Nephron (organoid): ENCODE measurements around the gene FUT2.

ENCODE experiments used
- H3K27ac Mint-ChIP-seq, 3 experiments: 2 replicates each; pipeline ENCODE4 v1.8.0; 2020; ENCODE audit warnings: mixed read lengths in 3 of 3, mild to moderate bottlenecking in 2 of 3, moderate library complexity in 1 of 3
- H3K27me3 Mint-ChIP-seq: 2 replicates; pipeline ENCODE4 v1.8.0; 2021; ENCODE audit warnings: low read depth, mild to moderate bottlenecking, moderate library complexity, mixed read lengths
- H3K36me3 Mint-ChIP-seq: 2 replicates; pipeline ENCODE4 v1.8.0; 2020; ENCODE audit warnings: low read depth, mixed read lengths
- H3K4me1 Mint-ChIP-seq: 2 replicates; pipeline ENCODE4 v1.8.0; 2020; ENCODE audit warnings: mixed read lengths
- H3K4me3 Mint-ChIP-seq, 3 experiments: 2 replicates each; pipeline ENCODE4 v1.8.0; 2020; ENCODE audit warnings: mild to moderate bottlenecking in 3 of 3, mixed read lengths in 3 of 3, moderate library complexity in 2 of 3
- H3K9me3 Mint-ChIP-seq: 2 replicates; pipeline ENCODE4 v1.8.0; 2020; ENCODE audit warnings: mixed read lengths
- TF ChIP-seq, protein P1 (sequence below), 3 experiments: fragments of 200-600 bp; sonication (generic); IDR thresholded peaks; one replicate each; pipeline ENCODE4 v1.5.0; 2021; ENCODE audit warnings: antibody characterized with exemption in 3 of 3; ENCODE audit not compliant: unreplicated experiment in 3 of 3

Gene FUT2

DNA sequence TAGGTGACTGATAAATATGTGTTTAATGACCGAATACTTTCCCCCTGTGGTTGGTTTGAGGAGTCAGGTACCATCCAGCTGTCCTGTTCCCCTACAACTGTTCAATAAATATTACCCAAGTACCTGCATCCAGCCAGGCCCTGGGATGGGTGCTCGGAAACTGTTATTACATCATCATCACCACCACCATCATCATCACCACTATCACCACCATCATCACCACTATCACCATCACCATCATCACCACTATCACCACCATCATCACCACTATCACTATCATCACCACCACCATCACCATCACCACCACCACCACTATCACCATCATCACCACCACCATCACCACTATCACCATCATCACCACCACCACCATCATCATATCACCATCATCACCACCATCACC lies 27.0 kb upstream of the FUT2 start:
- H3K27me3 Mint-ChIP-seq, result no peaks in the 10 kb centered on the region
- H3K36me3 Mint-ChIP-seq, result no peaks in the 10 kb centered on the region
- TF ChIP-seq, protein P1, sequence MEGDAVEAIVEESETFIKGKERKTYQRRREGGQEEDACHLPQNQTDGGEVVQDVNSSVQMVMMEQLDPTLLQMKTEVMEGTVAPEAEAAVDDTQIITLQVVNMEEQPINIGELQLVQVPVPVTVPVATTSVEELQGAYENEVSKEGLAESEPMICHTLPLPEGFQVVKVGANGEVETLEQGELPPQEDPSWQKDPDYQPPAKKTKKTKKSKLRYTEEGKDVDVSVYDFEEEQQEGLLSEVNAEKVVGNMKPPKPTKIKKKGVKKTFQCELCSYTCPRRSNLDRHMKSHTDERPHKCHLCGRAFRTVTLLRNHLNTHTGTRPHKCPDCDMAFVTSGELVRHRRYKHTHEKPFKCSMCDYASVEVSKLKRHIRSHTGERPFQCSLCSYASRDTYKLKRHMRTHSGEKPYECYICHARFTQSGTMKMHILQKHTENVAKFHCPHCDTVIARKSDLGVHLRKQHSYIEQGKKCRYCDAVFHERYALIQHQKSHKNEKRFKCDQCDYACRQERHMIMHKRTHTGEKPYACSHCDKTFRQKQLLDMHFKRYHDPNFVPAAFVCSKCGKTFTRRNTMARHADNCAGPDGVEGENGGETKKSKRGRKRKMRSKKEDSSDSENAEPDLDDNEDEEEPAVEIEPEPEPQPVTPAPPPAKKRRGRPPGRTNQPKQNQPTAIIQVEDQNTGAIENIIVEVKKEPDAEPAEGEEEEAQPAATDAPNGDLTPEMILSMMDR (IDR thresholded peaks at IDR 0.05; ENCODE audit: unreplicated experiment in 3 of 3), result no peak
- H3K4me3 Mint-ChIP-seq, result no peak overlapping the region
- no peaks in the 10 kb centered on the region for H3K9me3 Mint-ChIP-seq
- peaks cover 6% of the 10 kb centered on the region for H3K4me1 Mint-ChIP-seq
- no peak overlapping the region for H3K27ac Mint-ChIP-seq

DNA sequence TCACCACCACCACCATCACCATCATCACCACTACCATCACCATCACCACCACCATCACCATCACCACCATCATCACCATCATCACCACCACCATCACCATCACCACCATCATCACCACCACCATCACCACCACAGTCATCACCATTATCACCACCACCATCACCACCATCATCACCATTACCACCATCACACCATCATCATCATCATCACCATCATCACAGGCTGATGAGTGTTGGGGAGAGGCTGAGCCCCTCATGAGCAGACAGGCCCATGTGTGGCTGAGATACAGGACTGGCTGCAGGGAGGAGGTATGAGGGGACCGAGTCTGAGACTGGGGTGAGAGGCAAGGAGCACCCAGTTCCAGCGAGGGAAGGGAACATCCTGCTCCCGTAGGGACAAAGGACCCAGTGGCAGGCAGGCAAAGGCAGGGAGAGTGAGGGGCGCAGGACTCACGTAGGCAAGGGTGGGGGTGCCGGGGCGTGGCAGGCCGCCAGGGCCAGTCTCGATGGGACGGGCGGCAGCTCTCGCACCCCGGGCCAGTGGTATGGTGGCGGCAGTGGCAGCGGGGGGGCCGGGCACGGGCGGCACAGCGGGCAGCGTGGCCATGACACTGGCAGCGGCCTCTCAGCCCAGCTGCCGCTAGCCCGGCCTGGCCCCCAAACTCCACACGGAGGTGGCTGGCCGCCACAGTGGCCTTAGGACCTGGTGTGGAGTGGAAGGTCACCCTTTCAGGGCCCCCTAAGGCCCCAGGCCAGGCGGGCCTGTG lies 25.7 kb upstream of the FUT2 start:
- no peak overlapping the region for H3K27ac Mint-ChIP-seq
- peaks cover under 1% of the 10 kb centered on the region for H3K27me3 Mint-ChIP-seq
- no peak overlapping the region for H3K4me3 Mint-ChIP-seq
- H3K4me1 Mint-ChIP-seq, result peaks cover 9% of the 10 kb centered on the region
- no peaks in the 10 kb centered on the region for H3K9me3 Mint-ChIP-seq
- TF ChIP-seq, protein P1 (IDR thresholded peaks at IDR 0.05; ENCODE audit: unreplicated experiment in 3 of 3), result no peak
- H3K36me3 Mint-ChIP-seq, result no peaks in the 10 kb centered on the region

DNA sequence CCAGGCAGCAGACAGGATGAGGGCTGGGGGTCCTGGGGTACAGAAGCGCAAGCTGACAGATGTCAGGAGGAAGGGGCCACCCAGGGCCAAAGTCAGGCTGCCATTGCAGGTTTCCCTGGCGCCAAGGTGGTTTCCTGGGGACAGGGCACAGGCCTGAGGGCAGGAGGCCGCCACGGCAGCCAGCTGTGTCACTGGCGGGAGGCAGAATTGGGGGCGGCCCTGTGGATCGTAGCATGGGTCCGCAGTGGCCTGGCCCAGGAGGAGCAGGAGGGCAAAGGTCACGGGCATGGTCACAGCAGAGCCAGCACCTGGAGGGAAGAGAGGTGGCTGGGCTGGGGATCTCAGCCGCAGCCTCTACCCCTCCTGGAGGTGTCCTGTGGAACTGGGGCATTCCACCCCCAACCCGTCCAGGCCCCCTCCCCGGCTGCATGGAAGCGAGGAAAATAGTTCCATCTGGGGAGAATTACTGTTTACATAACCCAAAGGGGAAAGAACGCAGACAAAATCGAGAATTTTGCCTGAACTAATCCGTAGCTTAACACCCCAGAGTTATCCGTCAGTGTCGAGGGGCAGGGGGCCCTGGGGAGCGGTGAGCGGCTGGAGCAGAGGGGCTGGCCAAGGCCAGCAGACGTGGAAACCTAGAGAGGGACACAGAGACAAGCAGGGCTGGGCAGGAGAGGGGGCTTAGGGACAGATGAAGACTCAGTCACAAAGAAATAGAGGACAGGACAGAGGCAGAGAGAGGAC lies 24.9 kb upstream of the FUT2 start:
- Mint-ChIP-seq H3K27ac (peak overlapping the region; percentile 55 to 93 (median 80)), H3K9me3 (no peaks in the 10 kb centered on the region), H3K4me1 (peaks cover 16% of the 10 kb centered on the region), H3K4me3 (peak overlapping the region in 1 of 3 experiments; percentile 34), H3K36me3 (no peaks in the 10 kb centered on the region), H3K27me3 (peaks cover 8% of the 10 kb centered on the region)
- TF ChIP-seq, protein P1 (IDR thresholded peaks at IDR 0.05; ENCODE audit: unreplicated experiment in 3 of 3), result no peak

DNA sequence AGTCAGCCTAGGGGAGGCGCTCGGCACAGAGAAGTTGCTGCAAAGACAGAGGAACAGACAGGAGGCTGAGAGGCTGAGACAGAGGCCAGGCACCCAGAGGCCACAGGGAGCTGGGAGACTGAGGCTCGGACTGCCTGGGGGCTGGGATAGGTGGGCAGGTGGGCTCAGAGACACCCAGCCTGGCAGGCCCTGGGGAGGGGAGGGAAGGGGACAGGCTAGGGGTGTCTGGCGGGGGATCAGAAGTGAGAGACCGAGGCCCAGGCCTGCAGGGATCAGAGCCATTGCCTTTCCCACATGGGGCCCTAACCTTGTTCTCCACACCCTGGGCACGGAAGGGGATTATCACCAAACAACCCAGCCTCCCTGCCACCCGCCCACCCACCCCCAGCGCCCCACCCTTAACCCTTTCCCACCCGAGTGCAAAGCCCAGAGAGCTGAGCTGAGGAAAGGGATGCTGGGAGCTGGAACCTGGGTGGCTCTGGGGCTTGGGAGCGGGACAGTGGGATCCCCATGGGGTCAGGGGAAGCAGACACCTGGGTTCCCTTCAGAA lies 24.2 kb upstream of the FUT2 start:
- no peaks in the 10 kb centered on the region for H3K36me3 Mint-ChIP-seq
- peaks cover 8% of the 10 kb centered on the region for H3K27me3 Mint-ChIP-seq
- H3K27ac Mint-ChIP-seq, result peak overlapping the region; percentile 55 to 93 (median 80)
- peaks cover 18% of the 10 kb centered on the region for H3K4me1 Mint-ChIP-seq
- peak overlapping the region in 1 of 3 experiments; percentile 34 for H3K4me3 Mint-ChIP-seq
- no peaks in the 10 kb centered on the region for H3K9me3 Mint-ChIP-seq
- TF ChIP-seq, protein P1 (IDR thresholded peaks at IDR 0.05; ENCODE audit: unreplicated experiment in 3 of 3), result no peak

- H3K27me3 Mint-ChIP-seq, result peaks cover 8% of the 10 kb centered on the region
- no peak within 1 kb of the TSS for H3K4me3 Mint-ChIP-seq
- H3K9me3 Mint-ChIP-seq, result no peaks in the 10 kb centered on the region
- no peak within 1 kb of the TSS for H3K27ac Mint-ChIP-seq
- TF ChIP-seq, protein P1 (IDR thresholded peaks at IDR 0.05; ENCODE audit: unreplicated experiment in 3 of 3), result no peak
- H3K36me3 Mint-ChIP-seq, result no peaks in the 10 kb centered on the region
- peaks cover 18% of the 10 kb centered on the region for H3K4me1 Mint-ChIP-seq
Measured at GRCh38 chr19:48672994-48673393, 22.8 kb upstream of the FUT2 start, which contains the start of gene NTN5. TSS of gene NTN5 (minus strand) at chr19:48673017. CDS start at chr19:48670986, 2,031 bp downstream.
